HG03565 (cell line): ENCODE measurements around the gene HACE1.
"Not testable (repeated sequence)": the region's sequence is repeated elsewhere in the genome, so short reads cannot be mapped to it uniquely, and the experiment has no call there.

Source experiments
- ATAC-seq: cut with Tn5 transposase; IDR thresholded peaks from one replicate; pipeline ENCODE4 v1.9.1; 2021; ENCODE audit warnings: mild to moderate bottlenecking, moderate library complexity; ENCODE audit not compliant: unreplicated experiment

The HACE1 gene, protein sequence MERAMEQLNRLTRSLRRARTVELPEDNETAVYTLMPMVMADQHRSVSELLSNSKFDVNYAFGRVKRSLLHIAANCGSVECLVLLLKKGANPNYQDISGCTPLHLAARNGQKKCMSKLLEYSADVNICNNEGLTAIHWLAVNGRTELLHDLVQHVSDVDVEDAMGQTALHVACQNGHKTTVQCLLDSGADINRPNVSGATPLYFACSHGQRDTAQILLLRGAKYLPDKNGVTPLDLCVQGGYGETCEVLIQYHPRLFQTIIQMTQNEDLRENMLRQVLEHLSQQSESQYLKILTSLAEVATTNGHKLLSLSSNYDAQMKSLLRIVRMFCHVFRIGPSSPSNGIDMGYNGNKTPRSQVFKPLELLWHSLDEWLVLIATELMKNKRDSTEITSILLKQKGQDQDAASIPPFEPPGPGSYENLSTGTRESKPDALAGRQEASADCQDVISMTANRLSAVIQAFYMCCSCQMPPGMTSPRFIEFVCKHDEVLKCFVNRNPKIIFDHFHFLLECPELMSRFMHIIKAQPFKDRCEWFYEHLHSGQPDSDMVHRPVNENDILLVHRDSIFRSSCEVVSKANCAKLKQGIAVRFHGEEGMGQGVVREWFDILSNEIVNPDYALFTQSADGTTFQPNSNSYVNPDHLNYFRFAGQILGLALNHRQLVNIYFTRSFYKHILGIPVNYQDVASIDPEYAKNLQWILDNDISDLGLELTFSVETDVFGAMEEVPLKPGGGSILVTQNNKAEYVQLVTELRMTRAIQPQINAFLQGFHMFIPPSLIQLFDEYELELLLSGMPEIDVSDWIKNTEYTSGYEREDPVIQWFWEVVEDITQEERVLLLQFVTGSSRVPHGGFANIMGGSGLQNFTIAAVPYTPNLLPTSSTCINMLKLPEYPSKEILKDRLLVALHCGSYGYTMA

DNA sequence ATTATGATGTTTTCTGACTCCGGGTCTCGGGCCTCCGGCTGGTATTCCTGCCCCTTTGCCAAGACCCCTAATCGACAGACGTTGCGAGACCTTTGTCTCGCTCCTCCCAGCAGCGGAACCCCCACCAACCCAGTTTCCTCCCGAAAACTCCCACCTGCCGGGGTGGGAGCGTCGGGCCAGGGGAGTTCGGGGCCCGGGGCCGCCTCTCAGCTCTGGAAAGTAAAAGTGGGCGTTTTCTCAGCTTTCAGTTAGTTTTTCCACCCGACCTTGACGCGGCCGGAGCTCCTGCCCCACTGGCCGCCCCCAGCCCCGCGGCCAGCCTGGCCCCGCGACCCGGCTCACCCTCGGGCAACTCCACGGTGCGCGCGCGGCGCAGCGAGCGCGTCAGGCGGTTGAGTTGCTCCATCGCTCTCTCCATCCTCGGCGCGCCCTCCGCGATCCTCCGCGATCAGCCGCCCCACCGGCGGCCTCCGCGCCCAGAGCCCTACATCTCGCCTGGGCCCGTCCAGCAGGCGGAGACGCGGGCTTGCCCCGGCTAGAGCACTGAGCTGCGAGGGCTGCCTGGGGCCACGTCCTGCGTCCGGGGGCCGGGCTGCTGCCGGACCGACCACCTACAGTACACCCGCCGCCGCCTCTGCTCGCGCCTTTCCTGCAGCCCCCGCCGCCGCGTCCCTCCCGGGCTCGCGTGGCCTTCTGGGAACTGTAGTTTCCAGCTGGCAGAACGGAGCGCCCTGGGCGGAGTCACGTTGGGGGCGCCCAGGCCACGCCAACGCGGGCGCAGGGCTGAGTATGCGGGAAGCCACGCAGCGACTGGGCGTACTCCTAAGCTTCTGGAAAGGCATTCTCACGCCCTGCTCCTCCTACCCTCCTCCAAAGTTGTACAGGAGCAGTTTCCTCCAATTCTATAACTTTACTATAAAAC, at the start of gene HACE1:
HACE1 (minus strand) TSS at position 695 of the 922 bp plus-strand sequence; CDS start at position 418, 277 bp downstream.
- ATAC-seq, result peak; percentile 98

DNA sequence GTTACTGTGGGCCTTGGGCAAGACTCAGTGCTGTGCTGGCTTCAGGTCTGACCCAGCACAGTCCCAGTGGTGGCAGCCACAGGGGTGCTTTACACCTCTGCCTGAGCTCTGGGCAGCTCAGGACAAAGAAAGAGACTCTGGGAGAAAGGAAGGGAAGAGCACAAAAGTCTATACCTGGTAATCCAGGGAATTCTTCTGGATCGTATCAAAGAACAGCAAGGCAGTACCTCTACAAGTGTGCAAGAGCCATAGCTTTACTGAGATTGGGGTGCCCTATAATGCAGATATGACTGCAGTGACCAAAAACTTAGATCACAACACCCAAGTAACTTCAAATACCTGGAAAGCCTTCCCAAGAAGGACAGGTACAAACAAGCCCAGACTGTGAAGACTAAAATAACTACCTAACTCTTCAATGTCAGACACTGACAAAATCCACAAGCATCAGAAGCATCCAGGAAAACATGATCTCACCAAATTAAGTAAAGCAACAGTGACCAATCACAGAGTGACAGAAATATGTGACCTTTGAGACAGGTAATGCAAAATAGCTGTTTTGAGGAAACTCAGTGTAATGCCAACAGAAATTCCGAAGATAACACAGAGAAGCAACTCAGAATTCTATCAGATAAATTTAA, 49.3 kb upstream of the HACE1 start:
- no peak for ATAC-seq

DNA sequence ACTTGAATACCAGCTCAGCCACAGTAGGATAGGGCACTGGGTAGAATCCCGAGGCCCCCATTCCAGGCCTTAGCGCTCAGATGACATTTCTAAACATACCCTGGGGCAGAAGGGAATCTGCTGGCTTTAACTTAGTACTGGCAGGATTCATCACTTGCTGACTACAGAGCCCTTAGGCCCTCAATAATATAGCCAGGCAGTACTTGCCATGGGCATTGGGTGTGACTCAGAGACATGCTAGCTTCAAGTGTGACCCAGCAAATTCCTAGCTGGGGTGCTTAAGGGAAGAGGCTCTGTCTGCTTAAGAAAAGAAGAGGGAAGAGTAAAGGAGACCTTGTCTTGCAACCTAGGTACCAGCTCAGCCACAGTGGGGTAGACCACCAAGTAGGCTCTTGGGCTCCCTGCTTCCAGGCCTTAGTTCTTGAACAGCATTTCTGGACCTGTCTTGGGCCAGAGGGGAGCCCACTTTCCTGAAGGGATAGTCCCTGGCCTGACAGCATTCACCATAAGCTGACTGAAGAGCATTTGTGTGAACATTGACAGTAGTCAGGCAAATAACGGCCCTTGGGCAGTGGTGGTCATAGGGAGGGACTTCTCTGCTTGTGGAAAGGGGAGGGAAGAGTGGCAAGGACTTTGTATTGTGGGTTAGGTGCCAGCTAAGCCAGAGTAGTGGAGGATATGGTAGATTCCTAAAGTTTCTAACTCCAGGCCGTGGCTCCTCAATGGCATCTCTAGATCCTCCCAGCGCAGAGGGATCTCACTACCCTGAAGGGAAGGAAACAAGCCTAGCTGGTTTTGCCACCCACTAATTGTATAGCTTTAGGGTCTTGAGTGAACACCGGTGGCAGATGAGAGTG, 48.5 kb upstream of the HACE1 start:
- ATAC-seq, result no peak

DNA sequence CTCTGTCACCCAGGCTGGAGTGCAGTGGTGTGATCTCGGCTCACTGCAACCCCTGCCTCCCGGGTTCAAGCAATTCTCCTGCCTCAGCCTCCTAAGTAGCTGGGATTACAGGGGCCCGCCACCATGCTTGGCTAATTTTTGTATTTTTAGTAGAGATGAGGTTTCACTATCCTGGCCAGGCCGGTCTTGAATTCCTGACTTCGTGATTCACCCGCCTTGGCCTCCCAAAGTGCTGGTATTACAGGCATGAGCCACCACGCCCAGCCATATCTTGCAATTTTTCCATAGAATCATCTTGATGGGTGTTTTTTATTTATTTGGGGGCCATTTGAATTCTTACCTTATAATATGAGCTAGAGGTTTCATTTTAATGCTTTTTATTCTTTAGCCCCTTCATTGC, 39.2 kb upstream of the HACE1 start:
- ATAC-seq, result not testable (repeated sequence)

DNA sequence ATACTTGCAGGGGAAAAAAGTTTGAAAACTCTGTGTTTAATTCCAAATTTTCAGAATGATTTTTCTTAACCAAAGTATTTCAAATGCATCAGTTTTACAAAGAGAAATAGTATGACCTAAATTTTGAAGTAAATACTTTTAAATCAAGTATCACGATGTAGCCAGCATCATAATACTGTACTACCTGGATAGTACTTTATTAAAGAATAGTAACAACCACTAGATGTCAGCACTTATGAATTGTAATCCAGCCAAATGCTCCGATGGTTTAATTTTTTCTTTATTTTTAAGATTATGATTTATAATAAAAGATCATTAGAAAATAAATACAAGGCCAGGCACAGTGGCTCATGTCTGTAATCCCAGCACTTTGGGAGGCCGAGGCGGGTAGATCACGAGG, 37.2 kb upstream of the HACE1 start:
- no peak for ATAC-seq

DNA sequence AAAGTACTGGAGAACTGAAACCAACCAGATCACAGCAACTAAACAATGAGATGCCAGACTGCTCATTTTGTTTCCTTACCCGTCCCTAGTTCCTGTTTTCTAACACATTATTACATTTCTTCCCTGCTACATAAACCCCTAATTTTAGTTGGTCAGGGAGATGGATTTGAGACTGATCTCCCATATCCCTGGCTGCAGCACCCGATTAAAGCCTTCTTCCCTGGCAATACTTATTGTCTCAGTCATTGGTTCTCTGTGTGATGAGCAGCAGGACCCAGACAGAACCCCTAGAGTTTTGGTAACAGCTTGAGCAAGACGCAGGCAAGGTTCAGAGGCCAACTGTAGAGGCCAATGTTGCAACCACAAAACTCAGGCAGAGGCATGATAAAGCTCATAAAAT, 28.3 kb upstream of the HACE1 start:
- ATAC-seq, result no peak

DNA sequence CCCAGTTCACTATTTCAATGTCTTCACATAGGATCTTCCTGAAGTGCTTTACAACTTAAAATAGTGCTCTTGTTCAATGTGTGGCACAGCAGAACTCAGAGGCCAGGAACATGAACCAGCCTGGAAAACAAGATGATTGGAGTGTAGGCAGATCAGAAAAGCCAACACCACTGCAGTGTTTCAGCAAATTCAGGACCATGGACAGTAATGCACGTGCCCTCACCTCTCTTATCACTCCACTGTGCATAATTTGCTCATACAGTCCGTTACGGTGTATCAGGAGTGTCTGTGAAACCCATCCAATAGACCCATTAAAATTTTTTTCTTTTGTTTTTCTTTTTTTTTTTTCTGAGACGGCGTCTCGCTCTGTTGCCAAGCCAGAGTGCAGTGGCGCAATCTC, 27.6 kb upstream of the HACE1 start:
- ATAC-seq, result no peak

DNA sequence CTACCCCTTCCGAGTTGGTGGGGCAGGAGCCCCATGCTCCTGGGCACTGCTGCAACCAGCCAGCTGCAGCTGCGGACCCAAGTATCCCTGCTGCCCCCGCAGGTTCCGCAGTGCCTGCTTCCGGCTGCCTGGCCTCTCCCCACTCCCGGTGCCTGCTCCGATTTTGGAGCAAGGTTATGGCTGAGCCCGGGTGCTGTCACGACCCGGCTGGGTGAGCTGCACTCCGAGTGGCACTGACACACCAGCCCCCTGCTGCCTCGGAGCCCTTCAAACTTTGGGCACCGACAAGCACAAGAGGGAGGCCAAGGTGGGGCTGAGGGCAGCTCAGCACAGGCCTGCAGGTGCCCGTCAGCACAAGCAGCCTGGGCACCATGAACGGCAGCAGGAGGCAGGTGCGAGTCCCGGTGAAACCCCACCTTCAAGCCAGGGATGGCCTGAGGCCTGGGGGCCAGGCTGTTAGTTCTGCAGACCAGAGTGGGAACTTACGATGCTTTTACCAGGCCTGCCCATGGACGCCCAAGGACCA, 25.9 kb upstream of the HACE1 start:
- no peak for ATAC-seq

DNA sequence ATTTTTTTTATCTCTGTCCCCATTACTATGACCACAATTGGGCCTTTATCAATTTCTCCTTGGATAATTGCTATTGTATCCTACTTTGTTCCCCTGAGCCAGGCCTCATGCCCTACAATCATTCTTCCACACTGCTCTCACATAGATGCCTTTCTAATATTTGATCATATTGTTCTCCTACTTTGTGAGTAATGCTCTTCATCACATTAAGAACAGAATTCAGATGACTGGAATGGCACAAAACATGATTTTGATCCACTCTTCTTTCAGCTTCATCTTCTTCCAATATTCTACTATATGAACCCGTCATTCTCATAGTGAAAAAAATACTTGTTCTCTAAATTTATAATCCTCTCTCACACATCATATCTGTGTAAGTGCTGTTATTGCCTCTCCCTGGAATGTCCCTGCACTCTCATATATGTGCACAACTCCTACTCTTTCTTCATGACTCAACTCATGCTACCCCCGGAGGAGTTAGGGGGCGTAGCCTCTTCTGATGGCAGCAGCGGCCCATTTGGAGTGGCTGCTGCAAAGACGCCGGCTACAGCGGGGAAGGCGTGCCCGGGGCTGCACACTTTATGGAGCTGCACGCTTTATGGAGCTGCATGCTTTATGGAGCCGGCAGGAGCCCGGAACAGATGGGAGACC, 25.3 kb upstream of the HACE1 start:
- ATAC-seq, result no peak

DNA sequence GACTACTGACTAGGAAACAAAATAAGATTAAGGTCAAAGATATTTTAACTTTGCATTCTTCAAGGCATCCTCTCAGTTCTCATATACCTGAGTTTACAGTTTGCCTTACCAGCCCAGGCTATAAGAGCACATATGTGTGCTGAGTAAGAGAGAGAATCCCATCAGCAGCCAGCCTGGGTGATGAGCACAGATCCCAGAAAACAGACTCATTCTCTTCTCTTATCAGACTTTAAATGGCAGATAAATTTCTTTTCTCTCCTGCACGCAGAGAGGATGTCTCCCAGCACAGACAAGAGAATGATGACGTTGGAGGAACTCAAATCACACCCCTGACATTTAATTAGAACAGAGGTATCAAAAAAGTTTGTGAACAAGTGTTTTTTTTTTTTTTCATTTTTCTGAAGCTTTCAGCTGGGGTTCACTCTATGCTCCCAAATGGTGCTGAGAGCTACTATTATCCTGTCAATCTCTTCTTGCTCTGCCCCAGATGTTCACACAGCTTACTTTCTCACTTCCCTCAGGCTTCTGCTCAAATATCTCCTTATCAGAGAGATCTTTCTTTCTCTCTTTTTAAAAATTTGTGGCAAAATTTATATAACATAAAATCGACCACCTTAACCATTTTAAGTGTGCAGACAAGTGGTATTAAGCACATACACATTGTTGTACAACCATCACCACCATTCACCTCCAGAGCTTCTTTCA, 22.4 kb upstream of the HACE1 start:
- ATAC-seq, result no peak

DNA sequence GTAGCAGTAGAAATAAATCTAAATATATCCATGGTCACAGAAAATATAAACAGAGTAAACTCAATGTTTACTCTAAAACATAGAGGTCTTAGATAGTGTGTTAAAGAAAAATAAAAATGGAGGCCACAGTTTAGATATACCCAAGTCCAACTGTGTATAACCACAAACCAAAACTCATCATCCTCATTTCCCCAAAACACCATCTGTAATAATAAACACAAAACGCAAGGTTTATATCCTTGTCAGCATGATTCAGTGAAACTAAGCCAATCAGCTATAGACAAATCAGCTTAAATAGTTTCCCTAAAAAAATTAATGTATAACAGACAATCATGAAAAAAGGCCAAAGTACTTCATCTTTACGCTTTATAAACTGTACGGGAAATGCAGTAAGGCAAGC, 2.7 kb upstream of the HACE1 start:
- no peak for ATAC-seq

DNA sequence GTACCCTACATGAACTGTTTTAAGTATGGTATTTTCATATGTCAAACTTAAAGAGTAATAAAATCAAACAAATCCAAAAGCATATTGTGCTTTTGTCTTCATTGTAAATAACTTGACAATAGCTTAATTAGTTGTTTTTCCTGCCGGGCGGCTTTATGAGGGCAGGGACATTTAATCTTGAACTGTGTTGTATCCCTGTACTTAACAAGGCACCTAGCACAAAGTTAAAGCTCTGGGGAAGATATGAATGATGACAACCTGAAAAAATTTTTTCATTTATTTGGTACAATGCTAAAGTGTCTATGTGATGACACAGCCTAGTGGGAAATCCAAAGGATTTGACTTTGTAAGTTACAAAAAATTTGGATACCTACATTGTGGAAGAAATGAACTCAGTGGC, 502 bp upstream of the HACE1 start:
- no peak for ATAC-seq

DNA sequence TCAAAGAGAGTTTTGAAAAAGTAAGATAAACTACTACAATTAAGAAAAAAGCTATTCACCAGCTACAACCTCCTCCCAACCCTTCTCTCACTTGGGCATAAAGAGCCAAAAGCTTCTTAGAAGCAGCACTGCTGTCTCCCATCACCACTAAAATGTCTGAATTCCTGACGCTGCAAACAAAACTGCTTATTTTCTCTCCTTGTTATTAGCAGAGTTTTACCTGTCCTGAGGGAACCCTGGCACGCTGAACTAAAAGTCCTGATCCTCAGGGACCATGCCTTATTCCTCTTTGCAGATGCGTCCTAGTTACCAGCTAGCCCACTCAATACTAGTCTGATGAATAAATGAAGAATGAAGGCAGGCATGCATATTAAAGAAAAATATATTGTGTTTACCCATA, 1.1 kb downstream of the HACE1 start:
- no peak for ATAC-seq

DNA sequence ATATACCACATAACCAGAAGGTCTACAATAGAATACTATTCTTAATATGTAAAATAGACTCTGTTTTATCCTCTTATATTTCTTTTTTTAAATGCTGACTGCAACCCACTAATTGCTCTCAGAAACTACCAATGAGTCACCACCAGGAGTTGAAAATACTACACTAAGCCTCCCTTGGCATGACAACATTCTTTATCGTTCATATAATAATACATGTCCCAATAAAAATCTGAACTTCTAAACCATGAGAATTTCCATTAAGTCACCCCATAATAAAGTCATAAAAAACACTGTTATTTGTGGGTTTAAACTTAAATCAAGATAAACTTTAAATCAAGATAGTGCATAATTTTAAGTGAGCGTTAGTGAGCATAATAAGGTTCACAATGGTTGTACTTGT, 4.2 kb downstream of the HACE1 start:
- no peak for ATAC-seq

DNA sequence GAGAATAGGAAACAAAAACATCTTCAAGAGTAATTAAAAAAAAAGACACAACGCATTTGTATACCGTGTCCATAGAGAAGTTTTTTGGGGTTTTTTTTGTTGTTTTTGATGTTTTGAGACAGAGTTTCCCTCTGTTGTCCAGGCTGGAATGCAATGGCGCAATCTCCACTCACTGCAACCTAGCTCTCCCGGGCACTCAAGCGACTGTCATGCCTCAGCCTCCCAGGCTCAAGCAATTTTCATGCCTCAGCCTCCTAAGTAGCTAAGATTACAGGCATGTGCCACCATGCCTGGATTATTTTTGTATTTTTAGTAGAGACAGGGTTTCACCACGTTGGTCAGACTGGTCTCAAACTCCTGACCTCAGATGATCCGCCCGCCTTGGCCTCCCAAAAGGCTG, 12.0 kb downstream of the HACE1 start:
- not testable (repeated sequence) for ATAC-seq

DNA sequence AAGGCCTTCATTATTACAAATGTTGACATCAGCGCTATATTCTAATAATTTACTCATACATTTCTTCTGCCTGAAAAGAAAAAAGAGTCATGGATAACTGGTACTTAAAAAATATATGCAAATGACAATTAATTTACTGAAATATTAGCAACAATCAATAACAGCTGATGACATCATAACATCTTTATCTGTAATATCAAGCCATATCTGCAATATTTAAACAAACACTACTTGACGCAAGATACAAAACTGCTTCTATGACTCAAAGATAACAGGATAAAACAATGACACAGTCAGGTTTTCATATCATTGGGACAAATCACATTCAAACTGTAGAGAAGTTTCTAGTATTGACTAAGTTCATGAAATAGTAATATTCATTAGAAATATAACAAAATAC, 16.5 kb downstream of the HACE1 start:
- no peak for ATAC-seq

DNA sequence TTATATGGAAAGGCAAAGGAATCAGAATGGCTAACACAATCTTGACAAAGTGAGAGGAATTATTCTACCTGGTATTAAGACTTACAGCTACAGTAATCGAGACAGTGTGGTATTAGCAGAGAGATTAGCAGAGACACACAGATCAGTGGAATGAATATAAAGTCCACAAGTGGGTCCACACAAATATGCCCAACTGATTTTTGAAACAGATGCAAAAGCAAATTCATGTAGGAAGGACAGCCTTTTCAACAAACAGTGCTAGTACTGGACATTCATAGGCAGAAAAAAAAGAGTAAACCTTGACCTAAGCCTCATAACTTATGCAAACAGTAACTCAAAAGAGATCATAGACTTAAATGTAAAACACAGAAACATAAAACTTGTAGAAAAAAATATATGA, 22.6 kb downstream of the HACE1 start:
- ATAC-seq, result no peak

DNA sequence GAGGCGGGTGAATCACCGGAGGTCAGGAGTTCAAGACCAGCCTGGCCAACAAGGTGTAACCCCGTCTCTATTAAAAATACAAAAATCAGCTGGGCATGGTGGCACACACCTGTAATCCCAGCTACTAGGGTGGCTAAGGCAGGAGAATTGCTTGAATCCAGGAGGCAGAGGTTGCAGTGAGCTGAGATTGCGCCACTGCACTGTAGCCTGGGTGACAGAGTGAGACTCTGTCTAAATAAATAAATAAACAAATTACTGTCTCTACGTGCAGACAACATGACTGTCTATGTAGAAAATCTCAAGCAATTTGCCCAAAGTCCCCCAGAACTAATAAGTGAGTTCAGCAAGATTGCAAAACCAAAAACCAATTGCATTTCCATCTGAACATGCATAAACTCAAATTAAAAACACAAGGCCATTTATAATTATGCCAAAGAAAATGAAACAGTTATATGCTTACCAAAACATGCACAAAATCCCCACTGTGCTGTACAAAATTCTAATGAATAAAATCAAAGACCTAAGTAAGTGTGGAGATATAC, 23.2 kb downstream of the HACE1 start:
- ATAC-seq, result not testable (repeated sequence)
